HG02763 (cell line): ENCODE results near the gene ATAD1.
"Not testable (repeated sequence)": the region's sequence is repeated elsewhere in the genome, so short reads cannot be mapped to it uniquely, and the experiment has no call there.

ENCODE experiments used
- ATAC-seq: cut with Tn5 transposase; IDR thresholded peaks from one replicate; pipeline ENCODE4 v1.9.1; 2021; ENCODE audit warnings: mild to moderate bottlenecking, moderate library complexity; ENCODE audit not compliant: unreplicated experiment

The ATAD1 gene

GRCh38 chr10:87804939-87805569 is 13.0 kb downstream of the ATAD1 start:
- no peak for ATAC-seq

GRCh38 chr10:87803831-87804230 is 14.2 kb downstream of the ATAD1 start:
- no peak for ATAC-seq

GRCh38 chr10:87803328-87803727 is 14.7 kb downstream of the ATAD1 start:
- ATAC-seq = no peak

- ATAC-seq = not testable (repeated sequence)
These were observed 16.1 kb downstream of the ATAD1 start for GRCh38 chr10:87801813-87802435.

GRCh38 chr10:87799860-87800259 is 18.2 kb downstream of the ATAD1 start:
- no peak for ATAC-seq

GRCh38 chr10:87798082-87798481 is 19.9 kb downstream of the ATAD1 start:
- no peak for ATAC-seq

- peak; percentile 47 for ATAC-seq
These were observed 23.7 kb downstream of the ATAD1 start for GRCh38 chr10:87794285-87794684.

GRCh38 chr10:87790185-87790584 is 27.8 kb downstream of the ATAD1 start:
- no peak for ATAC-seq

- ATAC-seq = no peak
These were observed 31.6 kb downstream of the ATAD1 start for GRCh38 chr10:87786421-87786820.

- ATAC-seq = no peak
These were observed 35.3 kb downstream of the ATAD1 start for GRCh38 chr10:87782721-87783120.

- no peak for ATAC-seq
These were observed 36.5 kb downstream of the ATAD1 start for GRCh38 chr10:87781545-87781944.

GRCh38 chr10:87776328-87776727 is 41.7 kb downstream of the ATAD1 start:
- no peak for ATAC-seq

GRCh38 chr10:87775766-87776165 is 42.3 kb downstream of the ATAD1 start:
- ATAC-seq = no peak

GRCh38 chr10:87771871-87772500 is 46.0 kb downstream of the ATAD1 start:
- no peak for ATAC-seq

GRCh38 chr10:87767253-87767652 is 50.8 kb downstream of the ATAD1 start:
- ATAC-seq = no peak

- ATAC-seq = no peak
These were observed 52.2 kb downstream of the ATAD1 start for GRCh38 chr10:87765666-87766376.

GRCh38 chr10:87764072-87764934 is 53.7 kb downstream of the ATAD1 start:
- no peak for ATAC-seq

- ATAC-seq = no peak
These were observed 54.8 kb downstream of the ATAD1 start for GRCh38 chr10:87763086-87763861.

- peak; percentile 44 for ATAC-seq
These were observed 56.1 kb downstream of the ATAD1 start for GRCh38 chr10:87761892-87762291.

- ATAC-seq = no peak
These were observed 56.9 kb downstream of the ATAD1 start for GRCh38 chr10:87761153-87761552.
